IPS-15b (cell line): ENCODE results near the gene IFNGR2.
"Not testable (repeated sequence)": the region's sequence is repeated elsewhere in the genome, so short reads cannot be mapped to it uniquely, and the experiment has no call there.

Source experiments
- H3K27me3 ChIP-seq: one replicate; pipeline ENCODE4 v1.6.1; 2013; ENCODE audit warnings: low read length; ENCODE audit not compliant: control insufficient read depth, insufficient read depth
- H3K36me3 ChIP-seq: one replicate; pipeline ENCODE4 v1.6.1; 2013; ENCODE audit warnings: low read length; ENCODE audit not compliant: control insufficient read depth, insufficient read depth
- H3K4me1 ChIP-seq: one replicate; pipeline ENCODE4 v1.6.1; 2013; ENCODE audit warnings: mild to moderate bottlenecking, low read length; ENCODE audit not compliant: control insufficient read depth, insufficient read depth
- H3K4me3 ChIP-seq: one replicate; pipeline ENCODE4 v1.5.1; 2013; ENCODE audit warnings: low read depth, low read length
- H3K9ac ChIP-seq: one replicate; pipeline ENCODE4 v1.6.1; 2013; ENCODE audit warnings: low read depth, mild to moderate bottlenecking, low read length
- H3K9me3 ChIP-seq: one replicate; pipeline ENCODE4 v1.6.1; 2013; ENCODE audit warnings: mild to moderate bottlenecking, low read length; ENCODE audit not compliant: control insufficient read depth, insufficient read depth

The IFNGR2 gene

DNA sequence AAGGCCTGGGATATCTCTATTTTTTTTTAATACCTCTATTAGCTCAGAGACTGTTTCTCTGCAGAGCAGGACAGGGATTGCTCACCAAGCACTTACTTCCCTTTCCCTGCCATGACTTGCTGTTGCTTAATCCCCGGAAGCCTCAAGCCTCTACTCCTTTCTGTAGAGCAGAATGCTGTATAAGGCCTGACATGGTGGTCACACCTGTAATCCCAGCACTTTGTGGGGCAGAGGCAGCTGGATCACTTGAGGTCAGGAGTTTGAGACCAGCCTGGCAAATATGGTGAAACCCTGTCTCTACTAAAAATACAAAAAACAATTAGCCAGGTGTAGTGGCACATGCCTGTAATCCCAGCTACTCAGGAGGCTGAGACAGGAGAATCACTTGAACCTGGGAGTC is 23.3 kb upstream of the IFNGR2 start:
- not testable (repeated sequence) for H3K4me1 ChIP-seq, H3K27me3 ChIP-seq, H3K36me3 ChIP-seq, H3K4me3 ChIP-seq, H3K9ac ChIP-seq, H3K9me3 ChIP-seq

DNA sequence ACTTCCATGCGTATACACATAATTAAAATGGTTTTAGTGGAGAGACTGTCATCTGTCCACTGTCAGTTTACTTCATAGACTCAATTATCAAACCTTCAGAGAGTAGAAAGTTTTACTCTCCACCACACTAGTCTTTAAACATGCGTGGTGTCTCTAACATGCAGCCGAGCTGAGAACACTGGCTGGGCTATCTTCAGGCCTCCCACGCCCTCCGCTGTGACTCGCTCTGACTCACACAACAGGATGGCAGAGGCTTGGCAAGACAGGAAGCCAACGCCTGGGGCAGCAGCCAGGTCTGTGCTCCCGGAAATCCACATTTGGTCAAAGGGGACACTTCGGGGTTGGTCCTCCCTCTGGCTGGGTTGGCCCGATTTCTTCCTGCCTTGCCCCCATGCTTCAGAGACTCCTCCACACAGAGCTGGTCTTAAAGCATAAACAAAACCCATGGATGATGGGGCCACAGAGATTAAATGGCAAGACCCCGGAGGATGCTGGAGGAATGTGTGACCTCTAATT is 22.7 kb upstream of the IFNGR2 start:
- Histone ChIP-seq H3K4me3 (no peak overlapping the region), H3K4me1 (peaks cover 2% of the 10 kb centered on the region), H3K36me3 (no peaks in the 10 kb centered on the region), H3K9ac (no peak overlapping the region), H3K9me3 (no peaks in the 10 kb centered on the region), H3K27me3 (no peaks in the 10 kb centered on the region)

DNA sequence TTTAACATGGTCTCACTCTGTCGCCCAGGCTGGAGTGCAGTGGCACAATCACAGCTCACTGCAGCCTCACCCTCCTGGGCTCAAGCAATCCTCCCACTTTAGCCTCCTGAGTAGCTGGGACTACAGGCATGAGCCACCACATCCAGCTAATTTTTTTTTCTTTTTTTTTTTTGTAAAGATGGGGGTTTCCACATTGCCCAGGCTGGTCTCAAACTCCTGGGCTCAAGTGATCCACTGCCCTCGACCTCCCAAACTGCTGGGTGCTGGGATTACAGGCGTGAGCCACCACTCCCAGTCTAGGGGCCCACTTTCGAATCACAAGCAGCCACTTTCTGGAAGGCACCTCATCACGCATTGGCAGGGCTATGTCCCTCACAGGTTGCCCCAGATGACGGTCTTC is 21.8 kb upstream of the IFNGR2 start:
- not testable (repeated sequence) for H3K4me1 ChIP-seq, H3K36me3 ChIP-seq, H3K9ac ChIP-seq, H3K27me3 ChIP-seq, H3K4me3 ChIP-seq, H3K9me3 ChIP-seq

GRCh38 chr21:33383056-33383888 is 19.9 kb upstream of the IFNGR2 start:
- peaks cover 2% of the 10 kb centered on the region for H3K4me1 ChIP-seq
- H3K27me3 ChIP-seq = no peaks in the 10 kb centered on the region
- H3K9me3 ChIP-seq = no peaks in the 10 kb centered on the region
- no peaks in the 10 kb centered on the region for H3K36me3 ChIP-seq
- H3K9ac ChIP-seq = no peak overlapping the region
- no peak overlapping the region for H3K4me3 ChIP-seq

GRCh38 chr21:33384841-33385331 is 18.3 kb upstream of the IFNGR2 start:
- Histone ChIP-seq H3K27me3 (no peaks in the 10 kb centered on the region), H3K4me1 (peaks cover 2% of the 10 kb centered on the region), H3K36me3 (no peaks in the 10 kb centered on the region), H3K4me3 (no peak overlapping the region), H3K9me3 (no peaks in the 10 kb centered on the region), H3K9ac (no peak overlapping the region)

DNA sequence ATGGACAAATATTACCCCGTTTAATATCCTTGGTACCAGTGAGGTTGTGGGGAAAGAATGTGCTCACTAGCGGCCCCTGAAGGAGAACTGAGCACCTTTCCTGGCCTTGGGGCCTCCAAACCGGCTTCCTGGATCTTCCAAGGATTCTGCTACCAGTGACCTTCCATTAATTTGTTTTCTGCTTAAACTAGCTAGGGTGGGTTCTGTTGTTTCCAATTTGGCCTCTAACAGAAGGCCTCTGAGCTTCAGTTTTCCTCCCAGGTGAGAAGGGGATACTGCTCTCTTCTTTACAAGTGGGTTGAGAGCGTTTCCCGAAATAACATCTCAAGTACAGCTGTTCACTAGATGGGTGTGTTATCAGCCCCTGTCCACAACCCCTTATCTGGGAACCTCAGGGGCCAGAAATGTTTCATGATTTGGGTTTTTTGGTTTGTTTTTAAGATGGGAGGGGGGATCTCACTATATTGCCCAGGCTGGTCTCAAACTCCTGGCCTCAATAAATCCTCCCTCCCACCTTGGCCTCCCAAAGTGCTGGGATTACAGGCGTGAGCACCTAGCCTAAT is 16.9 kb upstream of the IFNGR2 start:
- no peaks in the 10 kb centered on the region for H3K4me1 ChIP-seq
- H3K9ac ChIP-seq = no peak overlapping the region
- no peak overlapping the region for H3K4me3 ChIP-seq
- no peaks in the 10 kb centered on the region for H3K36me3 ChIP-seq
- H3K27me3 ChIP-seq = no peaks in the 10 kb centered on the region
- no peaks in the 10 kb centered on the region for H3K9me3 ChIP-seq

GRCh38 chr21:33387294-33387693 is 15.9 kb upstream of the IFNGR2 start:
- no peaks in the 10 kb centered on the region for H3K27me3 ChIP-seq
- no peaks in the 10 kb centered on the region for H3K9me3 ChIP-seq
- no peak overlapping the region for H3K9ac ChIP-seq
- H3K4me3 ChIP-seq = no peak overlapping the region
- peaks cover 2% of the 10 kb centered on the region for H3K4me1 ChIP-seq
- no peaks in the 10 kb centered on the region for H3K36me3 ChIP-seq

DNA sequence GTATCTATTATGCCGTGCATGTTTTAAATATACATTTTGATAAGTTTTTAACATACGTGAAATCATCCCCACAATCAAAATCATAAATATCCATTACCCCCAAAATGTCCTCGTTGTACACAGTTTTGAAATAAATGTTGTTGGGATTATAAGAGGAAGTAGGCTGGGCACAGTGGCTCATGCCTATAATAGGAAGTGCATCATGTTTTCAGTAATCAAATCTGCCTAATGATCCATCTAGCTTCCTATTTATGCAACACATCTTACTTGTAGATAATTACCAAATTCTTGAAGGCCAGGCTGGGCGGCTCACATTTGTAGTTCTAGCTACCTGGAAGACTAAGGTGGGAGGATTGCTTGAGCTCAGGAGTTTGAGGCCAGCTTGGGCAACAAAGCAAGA is 15.0 kb upstream of the IFNGR2 start:
- Histone ChIP-seq H3K36me3 (no peaks in the 10 kb centered on the region), H3K9ac (no peak overlapping the region), H3K27me3 (no peaks in the 10 kb centered on the region), H3K9me3 (no peaks in the 10 kb centered on the region), H3K4me1 (peaks cover 2% of the 10 kb centered on the region), H3K4me3 (no peak overlapping the region)

GRCh38 chr21:33390479-33390878 is 12.7 kb upstream of the IFNGR2 start:
- Histone ChIP-seq H3K27me3 (no peaks in the 10 kb centered on the region), H3K4me1 (peaks cover 2% of the 10 kb centered on the region), H3K4me3 (no peak overlapping the region), H3K36me3 (no peaks in the 10 kb centered on the region), H3K9ac (no peak overlapping the region), H3K9me3 (no peaks in the 10 kb centered on the region)

DNA sequence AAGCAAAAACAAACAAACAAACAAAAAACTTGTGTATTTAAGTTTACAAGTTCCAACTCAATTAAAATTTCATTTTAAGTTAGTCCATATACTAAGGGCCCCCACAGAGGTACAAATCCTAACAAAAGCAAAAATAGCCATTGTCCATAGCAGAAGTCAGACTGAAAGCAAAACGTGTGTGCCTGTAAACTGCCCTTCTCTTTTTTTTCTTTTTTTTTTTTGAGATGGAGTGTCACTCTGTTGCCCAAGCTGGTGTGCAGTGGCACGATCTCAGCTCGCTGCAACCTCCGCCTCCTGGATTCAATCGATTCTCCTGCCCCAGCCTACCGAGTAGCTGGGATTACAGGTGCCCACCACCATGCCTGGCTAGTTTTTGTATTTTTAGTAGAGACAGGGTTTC is 11.6 kb upstream of the IFNGR2 start:
- no peaks in the 10 kb centered on the region for H3K9me3 ChIP-seq
- H3K9ac ChIP-seq = no peak overlapping the region
- H3K27me3 ChIP-seq = no peaks in the 10 kb centered on the region
- H3K4me1 ChIP-seq = peaks cover 2% of the 10 kb centered on the region
- no peaks in the 10 kb centered on the region for H3K36me3 ChIP-seq
- H3K4me3 ChIP-seq = no peak overlapping the region

DNA sequence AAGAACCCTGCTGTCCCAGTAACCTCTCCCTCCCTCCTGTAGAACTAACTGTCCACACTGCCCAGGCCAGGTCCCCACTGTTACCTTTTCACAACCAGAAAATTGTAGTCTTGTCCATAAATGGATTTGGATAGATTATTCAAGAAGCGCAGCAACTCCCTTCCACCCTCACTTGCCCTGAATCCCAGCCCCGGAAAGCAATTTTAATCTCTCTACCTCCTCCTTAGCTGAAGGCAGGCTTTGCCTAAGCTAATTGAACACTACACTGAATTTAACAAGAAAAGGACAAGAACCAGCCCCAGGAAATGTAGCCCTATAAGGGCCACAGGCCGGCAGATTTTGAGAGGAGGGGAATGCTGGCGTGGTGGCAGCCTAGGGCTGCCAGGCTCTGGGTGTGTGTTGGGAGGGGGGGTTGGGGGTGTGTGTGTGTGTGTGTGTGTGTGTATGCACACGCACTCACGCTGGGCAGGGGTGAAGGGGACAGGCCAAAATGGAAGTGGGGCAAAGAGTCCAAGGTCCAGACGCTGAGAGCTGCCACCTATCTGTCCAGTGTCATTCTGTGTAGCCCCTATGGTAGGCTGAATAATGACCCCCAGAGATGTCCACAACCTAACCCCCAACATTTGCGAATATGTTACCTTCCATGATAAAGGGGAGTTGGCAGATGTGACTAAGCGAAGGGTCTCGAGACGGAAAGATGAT is 10.8 kb upstream of the IFNGR2 start:
- Histone ChIP-seq H3K36me3 (no peaks in the 10 kb centered on the region), H3K4me3 (no peak overlapping the region), H3K9ac (no peak overlapping the region), H3K27me3 (no peaks in the 10 kb centered on the region), H3K9me3 (no peaks in the 10 kb centered on the region), H3K4me1 (peaks cover 2% of the 10 kb centered on the region)
